CD4-positive, alpha-beta T cell treated with Interleukin-1 beta for 1 hour (primary cell): ENCODE measurements around the gene UCK1.

Experiments used
- DNase-seq, 2 donors: peaks; one replicate each; pipeline ENCODE4 v3.0.0-alpha.2; 2020 to 2022

The UCK1 gene

GRCh38 chr9:131492070-131492469 lies 39.0 kb downstream of the UCK1 start:
- no peak for DNase-seq

- no peak for DNase-seq
Measured at GRCh38 chr9:131491001-131491710, 39.9 kb downstream of the UCK1 start.

GRCh38 chr9:131490514-131490913 lies 40.5 kb downstream of the UCK1 start:
- DNase-seq = no peak

GRCh38 chr9:131487621-131488031 lies 43.4 kb downstream of the UCK1 start:
- DNase-seq = no peak

GRCh38 chr9:131487001-131487400 lies 44.1 kb downstream of the UCK1 start:
- no peak for DNase-seq

- no peak for DNase-seq
Measured at GRCh38 chr9:131485728-131486422, 45.2 kb downstream of the UCK1 start.

- DNase-seq = no peak
Measured at GRCh38 chr9:131485206-131485605, 45.9 kb downstream of the UCK1 start.

GRCh38 chr9:131484560-131485185 lies 46.4 kb downstream of the UCK1 start:
- no peak for DNase-seq

GRCh38 chr9:131484051-131484445 lies 47.0 kb downstream of the UCK1 start:
- no peak for DNase-seq

GRCh38 chr9:131483319-131484050 lies 47.6 kb downstream of the UCK1 start:
- no peak for DNase-seq

- DNase-seq = no peak
Measured at GRCh38 chr9:131482343-131483006, 48.6 kb downstream of the UCK1 start.

- no peak for DNase-seq
Measured at GRCh38 chr9:131481441-131482342, 49.4 kb downstream of the UCK1 start.

- DNase-seq = no peak
Measured at GRCh38 chr9:131480258-131480657, 50.8 kb downstream of the UCK1 start.

GRCh38 chr9:131478911-131479310 lies 52.2 kb downstream of the UCK1 start:
- no peak for DNase-seq

- DNase-seq = peak; percentile 48 to 63
Measured at GRCh38 chr9:131478421-131478868, 52.6 kb downstream of the UCK1 start.

- no peak for DNase-seq
Measured at GRCh38 chr9:131477816-131478419, 53.1 kb downstream of the UCK1 start.

- DNase-seq = no peak
Measured at GRCh38 chr9:131477367-131477766, 53.7 kb downstream of the UCK1 start.

GRCh38 chr9:131476777-131477345 lies 54.2 kb downstream of the UCK1 start:
- DNase-seq = no peak

- no peak for DNase-seq
Measured at GRCh38 chr9:131475956-131476776, 54.9 kb downstream of the UCK1 start.
